Stomach (tissue), 9 donors: ENCODE results near the gene HYAL1. TPM values are rescaled to one million over a fixed set of nuclear protein-coding genes. Genes with fewer than 3 reads are reported as not detected.
"Not testable (repeated sequence)": the region's sequence is repeated elsewhere in the genome, so short reads cannot be mapped to it uniquely, and the experiment has no call there.

ENCODE experiments used
- DNase-seq, 2 donors: peaks; one replicate each; pipeline versions ENCODE4 v3.0.0 to v3.0.0-alpha.2; 2013 to 2019
- H3K27ac ChIP-seq, 5 donors: fragments of 200-600 bp in 4 of 5; sonication (generic) in 4 of 5; one replicate each; pipeline ENCODE4 v1.5.1; 2013 to 2019; ENCODE audit warnings: mild to moderate bottlenecking in 1 of 5, moderate library complexity in 1 of 5
- H3K27me3 ChIP-seq, 3 donors: fragments of 200-600 bp; sonication (generic); one replicate each; pipeline ENCODE4 v1.5.1; 2017 to 2019; ENCODE audit warnings: mixed run types in 1 of 3
- H3K36me3 ChIP-seq, 4 donors: fragments of 200-600 bp; sonication (generic); 1 replicate in 3 of 4; 2 replicates in 1 of 4; pipeline ENCODE4 v1.5.1; 2016 to 2019
- H3K4me1 ChIP-seq, 4 donors: fragments of 200-600 bp; sonication (generic); one replicate each; pipeline ENCODE4 v1.5.1; 2016 to 2019
- H3K4me3 ChIP-seq, 4 donors: fragments of 200-600 bp; sonication (generic) in 3 of 4; one replicate each; pipeline ENCODE4 v1.5.1; 2016 to 2019; ENCODE audit warnings: mild to moderate bottlenecking in 1 of 4
- H3K9me3 ChIP-seq, 4 donors: fragments of 200-600 bp; sonication (generic); one replicate each; pipeline ENCODE4 v1.5.1; 2016 to 2019
- EP300 ChIP-seq: sonication (generic); formaldehyde crosslinking; IDR thresholded peaks from one replicate; pipeline ENCODE4 v1.6.1; 2017; ENCODE audit warnings: antibody characterized with exemption
- POLR2A ChIP-seq, 4 donors: fragments of 450-650 bp; IDR thresholded peaks; one replicate each; pipeline ENCODE4 v1.6.1; 2016; ENCODE audit warnings: antibody characterized with exemption in 4 of 4, control low read depth in 2 of 4, mild to moderate bottlenecking in 1 of 4, moderate library complexity in 1 of 4
- POLR2AphosphoS5 ChIP-seq, 3 donors: sonication (generic); formaldehyde crosslinking; IDR thresholded peaks; one replicate each; pipeline ENCODE4 v1.6.1; 2016; ENCODE audit warnings: antibody characterized with exemption in 3 of 3
- WGBS, 5 donors: extraction: QIAGEN DNeasy Blood & Tissue Kit in 3 of 5; methylation state at CpG; one replicate each; pipeline versions ENCODE4 v1.1.5 to v1.1.7; 2013 to 2018; 5-methylcytosine and 5-hydroxymethylcytosine counted together
- intact Hi-C: fragments of 100-400 bp; cut with DNase I; formaldehyde crosslinking; loops from one replicate; pipeline ENCODE4 v1.15.1; 2023; ENCODE audit warnings: low total_unique reads
- polyA plus RNA-seq, 3 donors: library from polyadenylated mRNA; stranded (reverse); fragments of 200-250 nt; gene quantifications; one replicate each; pipeline ENCODE4 v1.2.3, GENCODE V29; 2013
- total RNA-seq, 5 donors: library from RNA; depleted of rRNA; stranded (reverse); fragments of >200 nt; gene quantifications; one replicate each; pipeline versions ENCODE4 v1.1.0 to v1.2.3, GENCODE V29; 2014 to 2016
- TF ChIP-seq, protein P1 (sequence below), 7 experiments: fragments of 450-650 bp in 4 of 7; fragments of 200-600 bp in 3 of 7; sonication (generic) in 3 of 7; IDR thresholded peaks; one replicate each; pipeline ENCODE4 v1.5.1; 2016 to 2019; ENCODE audit warnings: antibody characterized with exemption in 7 of 7, control low read depth in 2 of 7, mild to moderate bottlenecking in 1 of 7
- donor health status: healthy with polysubstance abuse.
- donor health status: Bipolar disorder and iron deficiency.
- donor health status: healthy.

Gene HYAL1
- total and polyA plus RNA-seq, 8 donors, result 1.8 to 38.4 (median 6.3) TPM; not detected in 1

DNA sequence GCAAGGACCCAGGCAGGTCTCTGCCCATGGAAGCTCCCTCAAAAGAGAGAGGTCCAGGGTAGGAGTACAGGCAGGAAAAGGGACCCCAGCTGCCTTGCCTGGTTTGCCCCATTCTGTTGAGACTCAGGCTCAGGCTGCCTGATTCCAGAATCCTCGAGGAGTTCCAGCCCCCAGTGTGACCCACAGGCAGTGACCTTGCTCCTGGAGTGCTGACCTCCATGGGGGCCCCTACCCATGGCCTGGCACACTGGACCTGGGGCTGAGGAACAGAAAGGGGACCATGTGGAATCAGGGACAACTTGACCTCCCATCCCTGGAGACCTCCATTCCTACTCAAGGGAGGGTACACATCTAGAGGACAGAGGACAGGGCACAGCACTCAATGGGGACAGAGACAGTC lies 37.8 kb downstream of the HYAL1 start:
- intact Hi-C loops, result no loop called here
- Histone ChIP-seq H3K4me1 (peaks cover 63 to 92% (median 79%) of the 10 kb centered on the region in 4 donors), H3K4me3 (peak overlapping the region in 1 of 4 donors; percentile 45), H3K36me3 (no peaks in the 10 kb centered on the region), H3K27ac (peak overlapping the region; percentile 88 to 98 (median 95)), H3K27me3 (peaks cover 0 to 6% (median 0%) of the 10 kb centered on the region in 3 donors), H3K9me3 (no peaks in the 10 kb centered on the region)
- WGBS, 5 donors, result 35 to 62% (median 50%) methylated on average over 1 of the region's 1 CpG
- TF ChIP-seq EP300 (no peak), POLR2A (IDR thresholded peaks at IDR 0.05) (no peak), POLR2AphosphoS5 (IDR thresholded peaks at IDR 0.05) (no peak)
- TF ChIP-seq, protein P1, sequence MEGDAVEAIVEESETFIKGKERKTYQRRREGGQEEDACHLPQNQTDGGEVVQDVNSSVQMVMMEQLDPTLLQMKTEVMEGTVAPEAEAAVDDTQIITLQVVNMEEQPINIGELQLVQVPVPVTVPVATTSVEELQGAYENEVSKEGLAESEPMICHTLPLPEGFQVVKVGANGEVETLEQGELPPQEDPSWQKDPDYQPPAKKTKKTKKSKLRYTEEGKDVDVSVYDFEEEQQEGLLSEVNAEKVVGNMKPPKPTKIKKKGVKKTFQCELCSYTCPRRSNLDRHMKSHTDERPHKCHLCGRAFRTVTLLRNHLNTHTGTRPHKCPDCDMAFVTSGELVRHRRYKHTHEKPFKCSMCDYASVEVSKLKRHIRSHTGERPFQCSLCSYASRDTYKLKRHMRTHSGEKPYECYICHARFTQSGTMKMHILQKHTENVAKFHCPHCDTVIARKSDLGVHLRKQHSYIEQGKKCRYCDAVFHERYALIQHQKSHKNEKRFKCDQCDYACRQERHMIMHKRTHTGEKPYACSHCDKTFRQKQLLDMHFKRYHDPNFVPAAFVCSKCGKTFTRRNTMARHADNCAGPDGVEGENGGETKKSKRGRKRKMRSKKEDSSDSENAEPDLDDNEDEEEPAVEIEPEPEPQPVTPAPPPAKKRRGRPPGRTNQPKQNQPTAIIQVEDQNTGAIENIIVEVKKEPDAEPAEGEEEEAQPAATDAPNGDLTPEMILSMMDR (IDR thresholded peaks at IDR 0.05), result no peak
- no peak for DNase-seq

DNA sequence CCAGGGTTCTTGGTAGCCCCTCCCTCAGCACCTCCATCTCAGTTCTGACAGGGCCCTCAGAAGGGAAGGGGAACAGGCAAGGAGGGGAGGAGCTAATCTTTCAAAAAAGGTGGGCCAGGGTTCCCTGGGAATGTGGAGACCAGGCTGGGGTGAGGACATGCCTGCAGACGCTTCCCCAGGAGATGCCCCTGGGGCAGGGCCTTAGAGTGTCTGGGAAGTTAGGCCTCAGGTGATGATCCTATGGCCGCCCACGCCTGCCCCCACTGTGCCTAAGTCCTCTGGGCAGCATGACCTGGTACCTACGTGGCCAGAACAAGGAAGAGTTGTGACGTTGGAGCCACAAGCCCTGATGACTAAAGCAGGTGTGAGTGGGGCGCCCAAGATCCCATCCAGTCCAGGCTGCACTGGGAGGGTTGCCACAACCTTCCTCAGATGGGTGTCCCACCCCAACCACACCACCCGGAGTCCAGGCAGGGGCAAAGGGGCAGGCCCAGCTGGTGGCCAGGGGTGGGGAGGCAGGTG lies 38.3 kb downstream of the HYAL1 start:
- no peak for TF ChIP-seq POLR2A (IDR thresholded peaks at IDR 0.05)
- TF ChIP-seq POLR2AphosphoS5 (IDR thresholded peaks at IDR 0.05), result peak in 1 of 3 donors; percentile 7
- 48 to 62% (median 53%) methylated on average over 6 to 7 of the region's 7 CpGs for whole genome bisulfite sequencing, 5 donors
- Histone ChIP-seq H3K4me1 (peaks cover 64 to 90% (median 78%) of the 10 kb centered on the region in 4 donors), H3K4me3 (no peak overlapping the region), H3K27ac (peak overlapping the region; percentile 88 to 98 (median 95)), H3K9me3 (no peaks in the 10 kb centered on the region), H3K27me3 (peaks cover 0 to 6% (median 0%) of the 10 kb centered on the region in 3 donors), H3K36me3 (no peaks in the 10 kb centered on the region)
- peak in 1 of 2 donors; percentile 76 for DNase-seq
- intact Hi-C loops, result no loop called here

DNA sequence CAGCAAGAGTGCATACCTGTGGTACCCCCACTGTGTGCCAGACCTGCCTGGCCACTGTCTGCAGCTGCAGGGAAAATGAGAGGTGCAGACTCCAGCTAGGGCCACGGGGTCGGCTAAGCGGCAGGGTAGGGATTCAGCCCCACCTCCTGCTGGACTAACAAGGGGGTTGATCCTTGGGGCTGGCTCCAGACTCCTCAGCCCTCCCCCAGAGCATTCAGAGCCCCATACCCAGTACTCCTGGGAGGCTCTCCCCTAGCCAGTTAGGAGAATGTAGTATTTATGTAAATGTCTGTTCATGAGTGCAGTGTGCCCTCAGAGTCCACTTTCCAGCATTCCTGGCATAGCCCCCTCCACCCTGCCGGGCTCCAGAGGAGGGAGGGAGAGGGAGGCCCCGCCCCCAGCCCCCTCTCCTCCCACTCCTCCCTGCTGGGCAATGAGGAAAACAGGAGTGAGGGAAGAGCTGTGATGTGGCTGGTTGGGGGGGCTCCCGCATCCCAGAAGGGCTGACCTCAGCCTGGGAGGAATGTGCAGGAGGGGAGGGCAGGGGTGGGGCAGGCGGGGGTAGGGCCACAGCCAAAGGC lies 38.9 kb downstream of the HYAL1 start:
- peak in 1 of 3 donors; percentile 59 for TF ChIP-seq POLR2AphosphoS5 (IDR thresholded peaks at IDR 0.05)
- no peak for TF ChIP-seq EP300
- no peaks in the 10 kb centered on the region for H3K36me3 ChIP-seq
- peaks cover 0 to 6% (median 0%) of the 10 kb centered on the region in 3 donors for H3K27me3 ChIP-seq
- peaks cover 65 to 89% (median 78%) of the 10 kb centered on the region in 4 donors for H3K4me1 ChIP-seq
- H3K4me3 ChIP-seq, result no peak overlapping the region
- H3K9me3 ChIP-seq, result no peaks in the 10 kb centered on the region
- H3K27ac ChIP-seq, result peak overlapping the region; percentile 88 to 98 (median 95)
- peak; percentile 65 to 97 for DNase-seq
- intact Hi-C loops, result no loop called here
- 9 to 31% (median 15%) methylated on average over 5 to 7 of the region's 7 CpGs for WGBS, 5 donors

DNA sequence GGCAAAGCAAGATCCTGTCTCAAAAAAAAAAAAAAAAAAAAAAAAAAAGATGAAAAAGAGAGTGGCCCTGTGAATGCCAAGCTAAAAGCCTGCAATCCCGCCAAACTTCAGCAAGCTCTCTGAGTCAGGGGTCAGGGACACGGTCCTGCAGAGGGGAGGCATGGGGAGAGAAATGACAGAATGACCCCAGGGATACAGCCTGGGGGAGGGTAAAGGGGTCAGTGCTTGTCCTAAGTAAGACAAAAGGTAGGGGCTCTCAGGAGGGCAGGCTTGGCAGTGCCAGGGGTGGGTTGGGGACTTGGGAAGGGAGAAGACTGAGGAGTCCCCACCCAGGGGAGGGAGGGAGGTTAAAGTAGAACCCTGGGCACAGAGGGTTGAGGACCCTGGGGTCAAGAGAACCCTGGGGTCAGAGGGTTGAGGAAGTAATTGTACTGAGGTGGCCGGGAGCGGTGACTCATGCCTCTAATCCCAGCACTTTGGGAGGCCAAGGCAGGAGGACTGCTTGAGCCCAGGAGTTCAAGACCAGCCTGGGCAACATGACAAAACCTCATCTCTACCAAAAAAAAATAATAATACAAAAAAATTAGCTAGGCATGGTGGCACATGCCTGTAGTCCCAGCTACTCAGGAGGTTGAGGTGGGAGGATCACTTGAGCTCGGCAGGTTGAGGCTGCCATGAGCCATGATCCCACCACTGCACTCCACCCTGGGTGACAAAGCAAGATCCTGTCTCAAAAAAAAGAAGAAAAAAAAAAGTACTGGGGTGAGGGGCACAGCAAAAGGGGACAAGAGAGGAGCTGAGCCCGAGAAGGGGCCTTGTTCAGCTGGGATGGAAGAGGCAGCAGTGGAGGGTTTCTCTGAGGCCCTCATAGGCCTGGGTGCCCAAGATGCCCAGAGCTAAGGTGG lies 39.6 kb downstream of the HYAL1 start:
- H3K36me3 ChIP-seq, result peaks cover 0 to 4% (median 2%) of the 10 kb centered on the region in 4 donors
- intact Hi-C loops, result no loop called here
- no peaks in the 10 kb centered on the region for H3K9me3 ChIP-seq
- WGBS, 5 donors, result 49 to 62% (median 56%) methylated on average over 6 of the region's 6 CpGs
- no peak for DNase-seq
- H3K27ac ChIP-seq, result peak overlapping the region; percentile 76 to 98 (median 95)
- peaks cover 60 to 89% (median 75%) of the 10 kb centered on the region in 4 donors for H3K4me1 ChIP-seq
- H3K4me3 ChIP-seq, result no peak overlapping the region
- TF ChIP-seq EP300 (no peak), POLR2AphosphoS5 (IDR thresholded peaks at IDR 0.05) (no peak), POLR2A (IDR thresholded peaks at IDR 0.05) (no peak)
- TF ChIP-seq, protein P1 (IDR thresholded peaks at IDR 0.05), result no peak
- peaks cover 0 to 6% (median 0%) of the 10 kb centered on the region in 3 donors for H3K27me3 ChIP-seq

DNA sequence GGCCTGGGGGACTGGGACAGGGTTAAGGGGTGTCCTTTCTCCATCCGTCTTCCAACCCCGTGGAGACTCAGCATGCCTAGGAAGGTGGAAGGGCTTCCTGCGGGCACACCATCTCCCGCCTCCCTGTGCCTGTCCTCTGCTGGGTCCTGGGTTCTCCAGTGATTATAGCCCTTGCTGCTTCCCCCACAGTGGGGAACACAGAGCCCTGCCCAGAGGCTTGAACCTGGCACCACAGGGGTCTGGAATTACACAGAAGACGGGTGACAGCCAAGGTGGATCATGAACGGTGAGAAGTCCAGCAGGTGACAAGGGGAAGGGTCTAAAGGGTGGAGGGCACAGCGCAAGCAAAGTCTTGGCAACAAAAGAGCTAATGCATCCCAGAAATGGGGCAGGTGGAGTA lies 40.6 kb downstream of the HYAL1 start:
- intact Hi-C loops, result no loop called here
- H3K27ac ChIP-seq, result peak overlapping the region in 4 of 5 donors; percentile 17 to 98 (median 96)
- no peaks in the 10 kb centered on the region for H3K9me3 ChIP-seq
- peaks cover 7 to 14% (median 11%) of the 10 kb centered on the region in 4 donors for H3K36me3 ChIP-seq
- peaks cover 0 to 6% (median 0%) of the 10 kb centered on the region in 3 donors for H3K27me3 ChIP-seq
- no peak overlapping the region for H3K4me3 ChIP-seq
- 83 to 90% (median 85%) methylated on average over 7 of the region's 7 CpGs for whole genome bisulfite sequencing, 5 donors
- peaks cover 50 to 85% (median 66%) of the 10 kb centered on the region in 4 donors for H3K4me1 ChIP-seq
- no peak for TF ChIP-seq EP300
- TF ChIP-seq POLR2A (IDR thresholded peaks at IDR 0.05), result no peak
- TF ChIP-seq, protein P1 (IDR thresholded peaks at IDR 0.05), result no peak
- TF ChIP-seq POLR2AphosphoS5 (IDR thresholded peaks at IDR 0.05), result no peak
- DNase-seq, result no peak

DNA sequence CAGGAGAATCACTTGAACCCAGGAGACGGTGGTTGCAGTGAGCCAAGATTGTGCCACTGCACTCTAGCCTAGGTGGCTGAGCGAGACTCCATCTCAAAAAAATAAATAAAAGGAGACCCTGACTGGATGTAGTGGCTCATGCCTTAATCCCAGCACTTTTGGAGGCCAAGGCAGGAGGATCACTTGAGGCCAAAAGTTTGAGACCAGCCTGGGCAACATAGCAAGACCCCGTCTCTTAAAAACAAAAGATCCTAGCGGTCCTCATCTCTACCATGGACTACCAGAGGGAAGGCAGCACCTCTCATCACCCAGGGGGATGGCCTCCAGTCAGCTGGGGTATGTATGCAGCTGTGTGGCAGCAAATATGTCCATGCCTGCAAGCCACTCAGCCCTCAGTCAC lies 41.2 kb downstream of the HYAL1 start:
- WGBS, 5 donors, result 95 to 100% (median 97%) methylated on average over 4 of the region's 4 CpGs
- H3K9me3 ChIP-seq, intact Hi-C loops, DNase-seq, H3K4me3 ChIP-seq, H3K27me3 ChIP-seq: not testable (repeated sequence)
- H3K27ac ChIP-seq, result peak overlapping the region in 4 of 5 donors; percentile 96 to 99 (median 97)
- peaks cover 12 to 20% (median 17%) of the 10 kb centered on the region in 4 donors for H3K36me3 ChIP-seq
- H3K4me1 ChIP-seq, result peaks cover 46 to 83% (median 60%) of the 10 kb centered on the region in 4 donors
